Measurements from ENCODE around the gene DDAH1.

DDAH1 gene

GRCh38 chr1:85368073-85368770 lies 96.7 kb downstream of the DDAH1 start:
- H3K4me1 ChIP-seq (ENCODE audit: control insufficient read depth, insufficient read depth, low read length), result peaks cover 67% of the 10 kb centered on the region
- H3K36me3 ChIP-seq (ENCODE audit: control insufficient read depth, insufficient read depth, low read length, severe bottlenecking), result no peaks in the 10 kb centered on the region
- H3K9ac ChIP-seq (ENCODE audit: low read length), result no peak overlapping the region
- no peaks in the 10 kb centered on the region for H3K27me3 ChIP-seq (replicated peaks; ENCODE audit: control insufficient read depth, insufficient read depth, low read length)
- DNase-seq (ENCODE audit: low read depth), result no peak
- no peaks in the 10 kb centered on the region for H3K9me3 ChIP-seq (ENCODE audit: control insufficient read depth, low read length)
- no peak overlapping the region for H3K4me3 ChIP-seq (ENCODE audit: low read length)

- H3K36me3 ChIP-seq (ENCODE audit: control insufficient read depth, insufficient read depth, low read length, severe bottlenecking), result no peaks in the 10 kb centered on the region
- peak; percentile 83 for DNase-seq (ENCODE audit: low read depth)
- H3K27me3 ChIP-seq (replicated peaks; ENCODE audit: control insufficient read depth, insufficient read depth, low read length), result no peaks in the 10 kb centered on the region
Measured at GRCh38 chr1:85366391-85367170, 98.4 kb downstream of the DDAH1 start.

GRCh38 chr1:85365851-85366250 lies 99.1 kb downstream of the DDAH1 start:
- Histone ChIP-seq H3K4me1 (ENCODE audit: control insufficient read depth, insufficient read depth, low read length) (peaks cover 67% of the 10 kb centered on the region), H3K27me3 (replicated peaks; ENCODE audit: control insufficient read depth, insufficient read depth, low read length) (no peaks in the 10 kb centered on the region), H3K36me3 (ENCODE audit: control insufficient read depth, insufficient read depth, low read length, severe bottlenecking) (no peaks in the 10 kb centered on the region), H3K4me3 (ENCODE audit: low read length) (no peak overlapping the region), H3K9me3 (ENCODE audit: control insufficient read depth, low read length) (no peaks in the 10 kb centered on the region), H3K9ac (ENCODE audit: low read length) (no peak overlapping the region)
- DNase-seq (ENCODE audit: low read depth), result no peak

More at GRCh38 chr1:85366391-85367170, 98.4 kb downstream of the DDAH1 start:
- peaks cover 66% of the 10 kb centered on the region for H3K4me1 ChIP-seq (ENCODE audit: control insufficient read depth, insufficient read depth, low read length)
- peak overlapping the region; percentile 4 for H3K9ac ChIP-seq (ENCODE audit: low read length)
- no peaks in the 10 kb centered on the region for H3K9me3 ChIP-seq (ENCODE audit: control insufficient read depth, low read length)
- no peak overlapping the region for H3K4me3 ChIP-seq (ENCODE audit: low read length)

- Histone ChIP-seq H3K4me1 (ENCODE audit: control insufficient read depth, insufficient read depth, low read length) (peaks cover 83% of the 10 kb centered on the region), H3K27me3 (replicated peaks; ENCODE audit: control insufficient read depth, insufficient read depth, low read length) (no peaks in the 10 kb centered on the region), H3K9ac (ENCODE audit: low read length) (no peak overlapping the region), H3K9me3 (ENCODE audit: control insufficient read depth, low read length) (no peaks in the 10 kb centered on the region), H3K4me3 (ENCODE audit: low read length) (no peak overlapping the region), H3K36me3 (ENCODE audit: control insufficient read depth, insufficient read depth, low read length, severe bottlenecking) (no peaks in the 10 kb centered on the region)
- DNase-seq (ENCODE audit: low read depth), result no peak
Measured at GRCh38 chr1:85363521-85363920, 101.4 kb downstream of the DDAH1 start.

- Histone ChIP-seq H3K27me3 (replicated peaks; ENCODE audit: control insufficient read depth, insufficient read depth, low read length) (no peaks in the 10 kb centered on the region), H3K4me1 (ENCODE audit: control insufficient read depth, insufficient read depth, low read length) (peaks cover 83% of the 10 kb centered on the region), H3K36me3 (ENCODE audit: control insufficient read depth, insufficient read depth, low read length, severe bottlenecking) (no peaks in the 10 kb centered on the region), H3K9ac (ENCODE audit: low read length) (no peak overlapping the region), H3K9me3 (ENCODE audit: control insufficient read depth, low read length) (no peaks in the 10 kb centered on the region), H3K4me3 (ENCODE audit: low read length) (no peak overlapping the region)
- no peak for DNase-seq (ENCODE audit: low read depth)
Measured at GRCh38 chr1:85363092-85363491, 101.9 kb downstream of the DDAH1 start.

- no peak for DNase-seq (ENCODE audit: low read depth)
Measured at GRCh38 chr1:85361606-85362296, 103.2 kb downstream of the DDAH1 start.

GRCh38 chr1:85360730-85361493 lies 104.0 kb downstream of the DDAH1 start:
- H3K27me3 ChIP-seq (replicated peaks; ENCODE audit: control insufficient read depth, insufficient read depth, low read length), result no peaks in the 10 kb centered on the region
- no peaks in the 10 kb centered on the region for H3K9me3 ChIP-seq (ENCODE audit: control insufficient read depth, low read length)
- H3K36me3 ChIP-seq (ENCODE audit: control insufficient read depth, insufficient read depth, low read length, severe bottlenecking), result peaks cover 8% of the 10 kb centered on the region
- peak; percentile 42 for DNase-seq (ENCODE audit: low read depth)
- peaks cover 68% of the 10 kb centered on the region for H3K4me1 ChIP-seq (ENCODE audit: control insufficient read depth, insufficient read depth, low read length)
- H3K4me3 ChIP-seq (ENCODE audit: low read length), result peak overlapping the region; percentile 46
- peak overlapping the region; percentile 64 for H3K9ac ChIP-seq (ENCODE audit: low read length)

More at GRCh38 chr1:85361606-85362296, 103.2 kb downstream of the DDAH1 start:
- Histone ChIP-seq H3K9me3 (ENCODE audit: control insufficient read depth, low read length) (no peaks in the 10 kb centered on the region), H3K4me3 (ENCODE audit: low read length) (no peak overlapping the region), H3K36me3 (ENCODE audit: control insufficient read depth, insufficient read depth, low read length, severe bottlenecking) (peaks cover 8% of the 10 kb centered on the region), H3K9ac (ENCODE audit: low read length) (peak overlapping the region; percentile 64), H3K27me3 (replicated peaks; ENCODE audit: control insufficient read depth, insufficient read depth, low read length) (no peaks in the 10 kb centered on the region), H3K4me1 (ENCODE audit: control insufficient read depth, insufficient read depth, low read length) (peaks cover 76% of the 10 kb centered on the region)

- peak overlapping the region; percentile 64 for H3K9ac ChIP-seq (ENCODE audit: low read length)
- peak overlapping the region; percentile 46 for H3K4me3 ChIP-seq (ENCODE audit: low read length)
- peaks cover 8% of the 10 kb centered on the region for H3K36me3 ChIP-seq (ENCODE audit: control insufficient read depth, insufficient read depth, low read length, severe bottlenecking)
- no peaks in the 10 kb centered on the region for H3K9me3 ChIP-seq (ENCODE audit: control insufficient read depth, low read length)
- H3K27me3 ChIP-seq (replicated peaks; ENCODE audit: control insufficient read depth, insufficient read depth, low read length), result no peaks in the 10 kb centered on the region
- H3K4me1 ChIP-seq (ENCODE audit: control insufficient read depth, insufficient read depth, low read length), result peaks cover 61% of the 10 kb centered on the region
- DNase-seq (ENCODE audit: low read depth), result peak; percentile 68
Measured at GRCh38 chr1:85359874-85360721, 104.9 kb downstream of the DDAH1 start.

- Histone ChIP-seq H3K36me3 (ENCODE audit: control insufficient read depth, insufficient read depth, low read length, severe bottlenecking) (peaks cover 8% of the 10 kb centered on the region), H3K27me3 (replicated peaks; ENCODE audit: control insufficient read depth, insufficient read depth, low read length) (no peaks in the 10 kb centered on the region), H3K4me3 (ENCODE audit: low read length) (no peak overlapping the region), H3K9ac (ENCODE audit: low read length) (no peak overlapping the region), H3K9me3 (ENCODE audit: control insufficient read depth, low read length) (no peaks in the 10 kb centered on the region), H3K4me1 (ENCODE audit: control insufficient read depth, insufficient read depth, low read length) (peaks cover 52% of the 10 kb centered on the region)
- DNase-seq (ENCODE audit: low read depth), result no peak
Measured at GRCh38 chr1:85358702-85359438, 106.1 kb downstream of the DDAH1 start.

GRCh38 chr1:85357817-85358216 lies 107.1 kb downstream of the DDAH1 start:
- H3K9me3 ChIP-seq (ENCODE audit: control insufficient read depth, low read length), result no peaks in the 10 kb centered on the region
- H3K36me3 ChIP-seq (ENCODE audit: control insufficient read depth, insufficient read depth, low read length, severe bottlenecking), result peaks cover 8% of the 10 kb centered on the region
- H3K4me1 ChIP-seq (ENCODE audit: control insufficient read depth, insufficient read depth, low read length), result peaks cover 41% of the 10 kb centered on the region
- H3K27me3 ChIP-seq (replicated peaks; ENCODE audit: control insufficient read depth, insufficient read depth, low read length), result no peaks in the 10 kb centered on the region
- no peak for DNase-seq (ENCODE audit: low read depth)
- no peak overlapping the region for H3K9ac ChIP-seq (ENCODE audit: low read length)
- no peak overlapping the region for H3K4me3 ChIP-seq (ENCODE audit: low read length)

Measured in adipocyte (in vitro differentiated cells).